ENCODE results near the gene POLRMT. TPM values are rescaled to one million over a fixed set of nuclear protein-coding genes. Genes with fewer than 3 reads are reported as not detected.
"Not testable (repeated sequence)": the region's sequence is repeated elsewhere in the genome, so short reads cannot be mapped to it uniquely, and the experiment has no call there.

The POLRMT gene
- total RNA-seq, 1 donor from 2014 or later = 54.5 TPM

- ATAC-seq (ENCODE audit: poor library complexity); DNase-seq; intact Hi-C loops (cut with DNase I): not testable (repeated sequence)
Observed at GRCh38 chr19:603779-604178, 29.6 kb downstream of the POLRMT start.

- peak; percentile 11 for ATAC-seq (ENCODE audit: poor library complexity)
- intact Hi-C loops (cut with DNase I); DNase-seq: not testable (repeated sequence)
Observed at GRCh38 chr19:603302-603639, 30.1 kb downstream of the POLRMT start.

GRCh38 chr19:602391-603301 is 30.7 kb downstream of the POLRMT start:
- ATAC-seq (ENCODE audit: poor library complexity) (peak; percentile 71), DNase-seq (no peak)
- intact Hi-C loops (cut with DNase I) = no loop called here

GRCh38 chr19:601790-602189 is 31.5 kb downstream of the POLRMT start:
- intact Hi-C loops (cut with DNase I) = no loop called here
- DNase-seq (no peak), ATAC-seq (ENCODE audit: poor library complexity) (no peak)

GRCh38 chr19:601310-601709 is 32.0 kb downstream of the POLRMT start:
- DNase-seq = no peak
- ATAC-seq (ENCODE audit: poor library complexity) = no peak
- intact Hi-C loops (cut with DNase I) = no loop called here

GRCh38 chr19:597406-598315 is 35.7 kb downstream of the POLRMT start:
- intact Hi-C loops (cut with DNase I) = no loop called here
- DNase-seq (no peak), ATAC-seq (ENCODE audit: poor library complexity) (no peak)

GRCh38 chr19:596263-596655 is 37.1 kb downstream of the POLRMT start:
- no peak for ATAC-seq (ENCODE audit: poor library complexity)
- intact Hi-C loops (cut with DNase I) = no loop called here
- DNase-seq = no peak

- ATAC-seq (ENCODE audit: poor library complexity) (no peak), DNase-seq (no peak)
- intact Hi-C loops (cut with DNase I) = no loop called here
Observed at GRCh38 chr19:595326-596262, 37.7 kb downstream of the POLRMT start.

- intact Hi-C loops (cut with DNase I) = no loop called here
- ATAC-seq (ENCODE audit: poor library complexity) (no peak), DNase-seq (no peak)
Observed at GRCh38 chr19:594265-594870, 39.0 kb downstream of the POLRMT start.

- no peak for ATAC-seq (ENCODE audit: poor library complexity)
- no peak for DNase-seq
- intact Hi-C loops (cut with DNase I) = no loop called here
Observed at GRCh38 chr19:593505-593904, 39.8 kb downstream of the POLRMT start.

GRCh38 chr19:593055-593454 is 40.3 kb downstream of the POLRMT start:
- intact Hi-C loops (cut with DNase I) = no loop called here
- DNase-seq = no peak
- no peak for ATAC-seq (ENCODE audit: poor library complexity)

GRCh38 chr19:592101-592500 is 41.2 kb downstream of the POLRMT start:
- ATAC-seq (ENCODE audit: poor library complexity) = no peak
- DNase-seq = no peak
- intact Hi-C loops (cut with DNase I) = no loop called here

GRCh38 chr19:591099-591958 is 42.0 kb downstream of the POLRMT start:
- intact Hi-C loops (cut with DNase I) = no loop called here
- DNase-seq (no peak), ATAC-seq (ENCODE audit: poor library complexity) (peak; percentile 60)

GRCh38 chr19:590750-591098 is 42.6 kb downstream of the POLRMT start:
- ATAC-seq (ENCODE audit: poor library complexity) (no peak), DNase-seq (no peak)
- intact Hi-C loops (cut with DNase I) = no loop called here

- intact Hi-C loops (cut with DNase I) = no loop called here
- ATAC-seq (ENCODE audit: poor library complexity) = no peak
Observed at GRCh38 chr19:590396-590745, 43.0 kb downstream of the POLRMT start.

GRCh38 chr19:589693-590395 is 43.5 kb downstream of the POLRMT start, which contains the start of gene HCN2:
HCN2 (plus strand) TSS chr19:589881; CDS start chr19:589946, 65 bp downstream.
- ATAC-seq (ENCODE audit: poor library complexity) = no peak
- intact Hi-C loops (cut with DNase I) = no loop called here
- no peak for DNase-seq

More at GRCh38 chr19:590396-590745, 43.0 kb downstream of the POLRMT start:
- DNase-seq = no peak
